HG03442 (cell line): ENCODE results near the gene PDE3A.
"Not testable (repeated sequence)": the region's sequence is repeated elsewhere in the genome, so short reads cannot be mapped to it uniquely, and the experiment has no call there.

Experiments used
- ATAC-seq: cut with Tn5 transposase; IDR thresholded peaks from one replicate; pipeline ENCODE4 v1.9.1; 2021; ENCODE audit warnings: mild to moderate bottlenecking, moderate library complexity; ENCODE audit not compliant: unreplicated experiment

PDE3A gene

GRCh38 chr12:20546267-20546666 lies 177.9 kb downstream of the PDE3A start:
- no peak for ATAC-seq

DNA sequence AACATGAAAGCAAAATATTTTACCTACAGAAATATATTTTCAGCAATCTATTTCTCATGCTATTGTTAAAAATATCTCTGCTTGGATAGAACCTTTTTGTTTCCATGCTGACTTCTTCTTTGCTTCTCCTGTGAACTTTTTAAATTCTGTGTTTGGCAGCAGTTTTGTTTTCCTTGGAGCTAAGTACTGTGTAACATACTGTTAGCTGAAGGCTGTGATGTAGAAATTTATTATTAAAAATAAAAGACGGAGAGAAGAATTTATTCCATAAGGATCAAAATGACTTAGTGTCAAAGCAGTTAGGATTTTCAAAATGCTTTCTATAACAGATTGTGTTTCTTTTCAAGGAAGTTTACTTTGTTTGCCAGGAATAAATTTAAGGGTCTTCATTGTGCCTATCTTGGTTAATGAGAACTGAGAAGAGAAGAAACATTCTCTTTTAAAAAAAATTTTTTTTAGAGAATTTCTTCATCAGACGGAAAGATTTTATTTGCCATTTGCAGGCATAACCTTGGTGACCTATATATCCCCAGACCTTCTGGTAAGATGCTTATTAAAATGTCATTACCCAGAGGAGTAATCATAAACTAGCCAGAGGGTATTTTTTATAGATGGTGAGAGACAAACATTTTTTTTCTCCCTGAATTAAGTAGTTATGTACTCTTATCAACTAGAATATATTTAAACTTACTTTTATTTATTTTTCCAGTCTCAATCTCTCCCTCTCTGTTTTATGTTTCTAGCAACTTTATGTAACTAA lies 179.7 kb downstream of the PDE3A start:
- no peak for ATAC-seq

GRCh38 chr12:20548611-20549010 lies 180.3 kb downstream of the PDE3A start:
- no peak for ATAC-seq

DNA sequence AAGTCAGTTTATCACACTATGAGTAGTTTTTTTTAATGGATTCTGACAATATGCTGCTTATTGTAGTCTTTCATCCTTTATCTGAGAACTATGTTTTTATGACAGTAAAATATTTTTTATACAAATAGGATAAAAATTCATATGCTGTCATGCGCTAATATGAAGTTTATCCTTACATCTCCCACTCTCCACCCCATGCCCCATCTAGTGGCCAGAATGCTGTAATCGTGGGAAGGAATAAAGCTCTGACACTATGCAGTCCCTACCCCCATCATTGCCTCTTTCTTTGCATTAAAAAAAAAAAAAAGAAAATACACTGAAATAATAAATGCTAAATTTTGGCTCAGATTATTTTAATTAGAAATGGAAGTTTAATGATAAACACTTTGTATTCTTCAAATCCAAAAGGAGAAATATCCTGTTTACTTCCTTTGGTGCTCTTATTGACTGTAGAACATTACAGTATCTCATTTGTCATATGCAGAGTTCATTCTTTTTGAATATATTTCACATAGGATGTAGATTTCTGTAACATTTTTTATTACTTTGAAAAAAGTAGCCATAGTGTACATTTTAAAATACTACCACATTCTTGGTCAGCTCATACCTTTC lies 180.9 kb downstream of the PDE3A start:
- ATAC-seq = no peak

GRCh38 chr12:20551742-20552442 lies 183.6 kb downstream of the PDE3A start:
- ATAC-seq = not testable (repeated sequence)

GRCh38 chr12:20552586-20552985 lies 184.2 kb downstream of the PDE3A start:
- not testable (repeated sequence) for ATAC-seq

- no peak for ATAC-seq
Observed at GRCh38 chr12:20555015-20555414, 186.7 kb downstream of the PDE3A start.

- no peak for ATAC-seq
Observed at GRCh38 chr12:20555771-20556170, 187.4 kb downstream of the PDE3A start.

GRCh38 chr12:20557096-20557495 lies 188.8 kb downstream of the PDE3A start:
- no peak for ATAC-seq

- ATAC-seq = no peak
Observed at GRCh38 chr12:20560935-20561334, 192.6 kb downstream of the PDE3A start.

DNA sequence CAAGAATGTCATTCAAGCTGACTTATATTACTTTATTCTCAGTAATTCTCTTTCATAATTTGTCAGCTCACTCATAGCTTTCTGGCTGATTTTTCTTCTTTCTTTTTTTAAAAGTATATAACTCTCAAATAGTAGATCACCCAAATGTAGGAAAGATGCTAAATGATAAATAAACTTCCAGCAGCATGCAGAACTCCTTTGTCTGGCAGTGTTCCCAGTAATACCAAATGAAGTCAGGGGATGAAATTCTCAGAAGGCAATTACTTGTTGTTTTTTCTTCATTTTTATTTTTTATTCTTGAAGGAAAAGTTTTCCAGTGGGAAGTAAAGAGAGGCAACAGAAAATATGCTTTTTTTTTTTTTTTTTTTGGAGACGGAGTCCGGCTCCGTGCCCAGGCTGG lies 193.5 kb downstream of the PDE3A start:
- no peak for ATAC-seq

- ATAC-seq = no peak
Observed at GRCh38 chr12:20567413-20567812, 199.1 kb downstream of the PDE3A start.

- ATAC-seq = no peak
Observed at GRCh38 chr12:20572451-20572850, 204.1 kb downstream of the PDE3A start.

- no peak for ATAC-seq
Observed at GRCh38 chr12:20576528-20576927, 208.2 kb downstream of the PDE3A start.

GRCh38 chr12:20577054-20577453 lies 208.7 kb downstream of the PDE3A start:
- ATAC-seq = no peak

DNA sequence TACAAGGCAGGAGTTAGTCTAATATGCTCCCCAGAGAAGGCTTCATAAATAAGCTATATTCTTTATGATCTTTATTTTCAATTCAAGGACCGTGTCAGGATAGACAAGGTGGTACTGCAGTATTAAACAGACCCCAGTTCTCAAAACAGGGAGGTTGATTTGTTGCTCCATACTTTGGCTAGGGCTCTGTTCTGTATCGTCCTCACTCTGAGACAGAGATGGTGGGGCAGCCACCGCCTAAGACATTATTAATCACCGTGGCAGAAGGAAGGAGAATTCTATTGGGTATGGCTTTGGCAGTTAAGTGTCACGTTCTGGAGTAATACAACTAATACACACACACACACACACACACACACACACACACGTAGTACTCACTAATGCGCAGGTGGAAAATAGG lies 209.8 kb downstream of the PDE3A start:
- ATAC-seq = no peak

DNA sequence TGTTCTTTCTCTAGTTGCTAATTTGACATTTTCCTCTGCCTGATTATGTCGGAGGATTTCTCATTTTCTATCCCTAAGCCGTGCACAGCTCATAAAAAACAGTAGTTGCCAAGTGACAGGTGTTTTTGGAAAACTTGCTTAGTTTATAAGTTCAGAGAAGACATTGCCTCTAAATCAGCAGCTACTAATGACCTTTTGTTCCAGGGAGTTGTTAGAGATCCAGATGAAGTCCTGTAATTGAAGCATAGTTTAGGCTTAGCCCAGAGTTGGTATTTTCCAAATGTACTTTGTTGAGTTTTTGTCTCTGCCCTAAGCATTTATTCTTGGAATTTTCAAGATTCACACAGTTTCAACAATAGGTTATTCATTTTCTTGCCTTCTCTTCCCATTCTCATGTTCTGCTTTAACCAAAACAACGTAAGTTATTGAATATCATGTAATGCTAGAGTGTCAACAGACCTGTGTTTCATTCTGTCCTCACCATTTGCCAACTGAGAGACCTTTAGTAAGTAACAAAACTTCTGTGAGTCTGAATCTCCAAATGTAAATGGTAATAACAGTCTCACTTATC lies 216.8 kb downstream of the PDE3A start:
- ATAC-seq = no peak

GRCh38 chr12:20585913-20586312 lies 217.6 kb downstream of the PDE3A start:
- ATAC-seq = no peak

- ATAC-seq = no peak
Observed at GRCh38 chr12:20588042-20588441, 219.7 kb downstream of the PDE3A start.

GRCh38 chr12:20590570-20590969 lies 222.2 kb downstream of the PDE3A start:
- ATAC-seq = no peak

DNA sequence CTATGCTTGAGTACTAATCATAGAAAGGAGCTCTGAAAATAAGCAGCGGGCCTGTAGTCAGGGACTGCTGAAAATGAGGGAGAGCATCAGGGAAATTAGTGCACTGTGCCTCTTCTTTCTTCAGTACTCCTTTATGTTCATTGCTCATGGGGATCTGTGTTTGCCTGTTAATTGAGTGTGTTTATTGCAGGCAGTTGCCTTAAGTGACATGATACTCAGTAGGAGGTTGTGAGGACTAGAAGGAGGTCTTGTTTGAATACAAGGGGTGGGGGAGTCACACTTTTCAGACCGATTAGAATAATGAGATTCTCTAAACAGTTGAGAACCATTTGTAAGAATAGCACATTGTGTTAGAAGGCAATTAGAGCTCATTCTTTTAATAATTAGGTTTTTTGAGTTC lies 224.2 kb downstream of the PDE3A start:
- ATAC-seq = no peak

DNA sequence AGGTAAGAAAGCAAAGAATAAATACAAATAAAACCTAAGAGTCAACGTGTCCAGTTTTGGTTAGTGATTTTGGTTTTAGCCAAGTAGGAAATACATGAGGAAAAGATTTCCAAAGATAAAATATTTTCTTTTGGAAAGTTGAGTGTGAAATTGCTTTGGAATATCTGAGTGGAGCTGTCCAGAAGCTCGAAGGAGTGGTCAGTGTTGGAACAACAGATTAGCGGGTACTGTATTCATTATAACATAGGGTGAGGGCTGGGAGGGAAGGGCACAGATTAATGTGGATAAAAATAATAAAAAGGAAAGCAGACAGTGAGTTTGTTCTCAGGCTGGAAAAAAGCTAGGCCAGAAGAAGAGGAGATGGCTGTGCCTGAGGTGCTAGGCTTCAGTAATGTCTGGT lies 225.3 kb downstream of the PDE3A start:
- no peak for ATAC-seq
